NCI-H1105 treated with DMSO at 0.1 percent for 48 hours (cell line): ENCODE data around the gene CLIP2.
"Not testable (repeated sequence)": the region's sequence is repeated elsewhere in the genome, so short reads cannot be mapped to it uniquely, and the experiment has no call there.

Source experiments
- DNase-seq: peaks from one replicate; lab custom pipeline; 2025; lab: John Stamatoyannopoulos, UW

The CLIP2 gene

DNA sequence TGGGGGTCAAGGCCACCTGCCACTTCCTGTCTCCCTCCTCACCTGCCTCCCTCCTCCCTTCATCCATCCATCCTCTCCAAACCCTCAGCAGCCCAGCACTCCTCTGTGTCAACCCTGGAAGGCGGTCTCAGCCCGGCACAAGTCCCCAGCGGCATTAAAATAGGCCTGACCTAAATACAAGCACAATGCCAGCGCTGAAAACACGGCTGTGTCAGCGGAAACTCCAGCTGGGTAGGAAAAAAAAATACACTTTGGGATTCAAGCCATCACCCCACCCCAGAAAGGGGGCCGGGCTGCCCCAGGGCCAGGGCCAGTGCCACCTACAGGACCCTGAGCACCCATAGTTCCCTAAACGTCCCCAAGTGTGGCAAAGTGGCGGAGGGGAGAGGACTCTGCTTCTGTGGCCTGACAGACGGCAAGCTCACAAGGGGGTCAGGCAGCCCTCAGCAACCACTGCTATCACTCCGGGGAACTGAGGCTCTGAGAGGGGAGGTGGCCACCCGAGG is 141.8 kb downstream of the CLIP2 start:
- DNase-seq, result no peak

DNA sequence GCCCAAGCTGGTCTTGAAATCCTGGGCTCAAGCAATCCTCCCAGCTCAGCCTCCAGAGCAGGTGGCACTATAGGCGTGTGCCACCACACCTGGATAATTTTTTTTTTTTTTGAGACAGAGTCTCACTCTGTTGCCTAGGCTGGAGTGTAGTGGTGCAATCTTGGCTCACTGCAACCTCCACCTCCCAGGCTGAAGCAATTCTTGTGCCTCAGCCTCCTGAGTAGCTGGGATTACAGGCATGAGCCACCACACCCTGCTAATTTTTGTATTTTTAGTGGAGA is 148.0 kb downstream of the CLIP2 start:
- DNase-seq, result not testable (repeated sequence)

DNA sequence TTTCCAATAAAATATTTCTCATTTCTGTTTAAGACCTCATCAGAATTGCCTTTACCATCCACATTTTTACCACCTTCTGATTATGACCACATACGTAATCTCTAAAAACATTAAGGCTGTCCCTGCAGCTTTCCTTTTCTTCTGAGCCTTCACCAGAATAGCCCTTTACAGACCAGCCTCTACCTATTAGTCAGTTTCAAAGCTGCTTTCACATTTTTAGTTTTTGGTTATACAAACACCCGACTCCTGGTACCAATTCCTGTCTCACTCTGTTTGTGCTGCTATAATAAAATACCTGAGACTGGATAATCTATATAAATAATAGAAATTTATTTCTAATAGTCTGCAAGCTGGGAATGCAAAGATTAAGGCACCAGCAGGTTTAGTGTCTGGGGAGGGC is 149.1 kb downstream of the CLIP2 start:
- no peak for DNase-seq

DNA sequence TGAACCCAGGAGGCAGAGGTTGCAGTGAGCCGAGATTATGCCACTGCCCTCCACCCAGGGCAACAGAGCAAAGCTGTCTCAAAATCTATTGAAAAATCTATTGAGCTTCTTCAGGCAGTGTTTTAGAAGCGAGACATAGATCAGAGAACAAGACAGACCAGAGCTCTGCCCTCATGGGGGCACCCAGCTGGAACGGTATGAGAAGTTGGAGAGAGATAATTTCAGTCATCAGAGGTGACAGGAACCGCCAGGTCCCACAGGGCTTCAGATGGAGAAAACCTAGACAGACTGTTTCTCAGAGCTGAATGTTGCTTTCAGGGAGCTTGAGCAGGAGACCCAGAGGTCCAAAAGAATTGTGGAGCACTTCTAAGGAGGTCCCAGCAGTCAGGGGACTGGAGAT is 150.3 kb downstream of the CLIP2 start:
- no peak for DNase-seq

DNA sequence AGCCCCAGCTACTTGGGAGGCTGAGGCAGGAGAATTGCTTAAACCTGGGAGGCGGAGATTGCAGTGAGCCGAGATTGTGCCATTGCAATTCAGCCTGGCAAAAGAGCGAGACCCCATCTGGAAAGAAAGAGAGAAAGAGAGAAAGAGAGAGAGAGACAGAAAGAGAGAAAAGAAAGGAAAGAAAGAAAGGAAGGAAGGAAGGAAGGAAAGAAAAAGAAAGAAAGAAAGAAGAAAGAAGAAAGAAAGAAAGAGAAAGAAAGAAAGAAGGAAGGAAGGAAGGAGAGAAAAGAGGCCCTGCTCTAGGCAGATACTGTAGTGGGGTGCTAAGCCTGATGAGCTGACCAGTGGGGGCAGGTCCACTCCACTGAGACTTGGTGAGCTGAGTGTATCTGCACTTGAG is 150.9 kb downstream of the CLIP2 start:
- not testable (repeated sequence) for DNase-seq

DNA sequence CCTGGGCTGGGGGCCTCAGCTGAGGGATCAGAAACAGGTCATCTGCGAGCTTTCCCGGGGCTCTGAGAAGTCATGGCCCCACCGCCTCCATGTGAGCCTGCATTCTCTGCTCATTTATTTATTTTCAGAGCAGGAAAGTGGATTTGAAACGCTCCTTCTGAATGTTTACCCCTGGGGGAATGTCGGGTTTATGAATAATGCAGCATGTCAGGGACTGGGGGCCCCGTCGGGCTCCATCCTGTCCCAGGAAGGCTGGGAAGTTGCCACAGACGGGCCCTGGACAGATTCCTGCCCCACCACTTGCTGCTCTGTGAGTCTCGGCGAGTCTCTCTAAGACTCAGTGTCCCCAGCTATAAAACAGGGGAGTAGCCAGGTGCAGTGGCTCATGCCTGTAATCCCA is 152.6 kb downstream of the CLIP2 start:
- DNase-seq, result no peak

DNA sequence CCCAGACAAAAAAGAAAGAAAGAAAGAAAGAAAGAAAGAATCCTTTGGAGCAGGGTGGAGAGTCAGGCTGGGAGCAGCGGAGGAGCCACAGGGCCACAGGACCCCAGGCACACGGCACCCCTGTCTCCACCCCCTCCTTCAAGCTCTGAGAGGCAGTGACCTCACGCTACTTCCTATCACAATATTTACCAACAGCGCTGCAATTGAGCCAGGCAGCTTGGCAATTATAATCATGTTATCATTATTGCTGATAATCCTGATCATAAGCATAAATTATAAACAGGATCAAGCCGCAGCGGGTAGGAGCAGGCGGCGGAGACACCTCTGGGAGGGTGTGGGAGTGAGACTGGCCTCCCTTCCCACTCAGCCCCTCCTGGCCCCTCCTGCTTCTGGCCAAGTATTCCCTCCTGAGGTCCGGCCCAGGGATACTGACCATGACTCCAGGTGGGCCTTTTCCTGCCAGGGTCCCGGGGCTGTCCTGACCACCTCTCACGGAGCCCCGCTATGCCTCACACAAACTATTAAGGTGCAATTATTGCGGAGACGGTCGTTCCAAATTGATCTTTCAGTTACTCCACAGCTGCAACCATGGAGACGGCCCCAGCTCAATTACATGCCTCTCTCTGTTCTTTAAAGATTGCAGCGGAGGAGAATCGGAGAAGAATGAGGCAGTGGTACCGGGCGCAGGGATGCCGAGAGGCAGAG is 154.5 kb downstream of the CLIP2 start:
- no peak for DNase-seq

DNA sequence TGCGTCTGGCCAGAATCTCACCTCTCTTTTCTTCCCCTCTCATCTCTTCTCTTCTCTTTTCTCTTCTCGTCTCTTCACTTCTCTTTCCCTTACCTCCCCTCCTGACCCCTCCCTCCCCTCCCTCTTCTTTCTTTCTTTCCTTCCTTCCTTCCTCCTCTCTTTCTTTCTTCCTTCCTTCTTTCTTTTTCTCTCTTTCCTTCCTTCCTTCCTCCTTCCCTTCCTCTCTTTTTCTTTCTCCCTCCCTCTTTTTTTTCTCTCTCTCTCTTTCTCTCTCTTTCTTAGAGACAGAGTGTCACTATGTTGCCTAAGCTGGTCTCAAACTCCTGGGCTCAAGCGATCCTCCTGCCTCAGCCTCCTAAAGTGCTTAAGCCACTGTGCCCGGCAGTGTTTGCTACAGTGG is 159.9 kb downstream of the CLIP2 start:
- DNase-seq, result no peak

DNA sequence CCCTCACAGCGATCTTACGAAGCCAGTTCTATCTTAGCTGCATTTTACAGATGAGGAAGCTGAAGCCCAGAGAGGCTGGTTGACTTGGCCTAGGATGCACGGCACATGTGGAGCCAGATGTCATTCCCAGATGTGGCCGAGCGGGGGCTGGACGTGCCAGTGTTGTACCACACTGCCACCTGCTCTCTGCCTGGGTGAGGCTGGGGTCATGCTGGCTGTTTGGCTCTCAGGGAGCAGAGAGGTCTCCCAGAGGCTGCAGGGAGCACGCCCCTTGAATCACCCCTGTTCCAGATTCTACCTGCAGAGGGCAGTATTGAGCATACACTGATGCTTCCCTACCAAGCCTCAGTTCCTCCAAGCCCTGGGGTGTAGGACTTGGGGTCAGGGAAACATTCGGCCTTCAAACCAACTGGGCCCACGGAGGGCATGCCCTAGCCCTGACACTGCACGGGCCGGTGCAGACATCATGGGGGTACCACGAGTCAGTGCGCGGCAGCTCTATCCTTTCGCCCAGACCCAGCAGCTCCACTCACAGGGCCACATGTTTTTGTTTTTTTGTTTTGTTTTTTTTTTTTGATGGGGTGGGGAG is 160.7 kb downstream of the CLIP2 start:
- DNase-seq, result no peak

DNA sequence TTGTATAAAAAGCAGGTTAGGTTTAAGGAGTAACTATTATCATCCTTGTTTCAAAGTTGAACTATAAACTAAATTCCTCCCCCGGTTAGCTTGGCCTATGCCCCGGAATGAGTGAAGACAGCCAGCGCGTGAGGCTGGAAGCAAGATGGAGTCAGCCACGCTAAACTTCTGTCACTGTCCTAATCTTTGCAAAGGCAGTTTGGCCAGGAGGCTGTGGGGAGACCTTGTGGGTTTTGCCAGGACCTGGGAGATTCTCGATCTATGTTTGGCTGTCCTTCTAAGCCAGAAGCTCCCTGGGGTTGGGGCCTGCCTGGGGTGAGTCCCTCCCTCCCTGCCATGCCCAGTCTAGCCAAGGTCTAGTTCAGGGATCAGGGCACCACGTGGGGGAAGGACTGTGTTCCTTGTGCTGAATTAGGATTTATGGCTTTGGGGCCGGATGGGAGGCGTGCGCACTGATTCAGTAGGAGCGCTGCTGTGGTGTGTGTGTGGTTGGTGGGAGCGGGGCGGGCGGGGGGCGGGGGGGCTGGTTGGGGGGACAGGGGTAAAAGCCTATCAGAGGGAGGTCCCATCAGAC is 163.6 kb downstream of the CLIP2 start:
- DNase-seq, result no peak

DNA sequence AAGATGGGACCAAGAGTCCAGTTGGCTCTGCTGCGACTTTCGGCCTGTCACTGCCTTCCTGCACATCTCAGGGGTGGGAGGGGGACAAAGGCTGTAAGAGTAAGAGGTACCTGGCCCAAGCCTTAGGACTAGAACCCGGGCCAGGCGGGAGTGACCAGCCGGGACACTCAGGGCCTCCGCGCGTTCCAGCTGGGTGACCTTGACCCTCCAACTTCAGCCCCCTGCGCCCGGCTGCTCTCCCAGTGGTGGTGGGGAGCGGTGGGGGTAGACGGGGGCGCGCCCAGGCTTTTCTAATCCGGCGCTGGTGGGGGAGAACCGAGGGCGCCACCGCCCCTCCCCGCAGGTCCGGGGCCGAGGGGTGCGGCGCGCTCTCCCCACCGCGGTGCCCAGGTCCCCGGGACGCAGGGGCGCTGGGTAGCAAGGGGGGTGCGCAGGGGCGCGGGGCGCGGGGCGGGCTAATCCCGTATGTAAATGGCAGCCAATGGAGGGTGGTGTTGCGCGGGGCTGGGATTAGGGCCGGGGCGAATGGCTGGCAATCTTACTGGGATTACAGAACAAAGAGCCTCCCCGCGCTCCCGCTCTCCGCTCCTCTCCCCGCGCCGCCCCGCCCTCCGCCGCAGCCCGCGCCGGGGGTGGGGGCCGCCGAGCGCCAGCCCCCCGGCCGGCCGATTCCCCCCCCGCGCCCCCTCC is 164.3 kb downstream of the CLIP2 start, which contains the start of gene GTF2IRD1:
Gene GTF2IRD1, plus strand, starts transcription at position 585 of the 690 bp plus-strand sequence. CDS start 54,175 bp downstream, outside the sequence.
- DNase-seq, result peak; percentile 73

DNA sequence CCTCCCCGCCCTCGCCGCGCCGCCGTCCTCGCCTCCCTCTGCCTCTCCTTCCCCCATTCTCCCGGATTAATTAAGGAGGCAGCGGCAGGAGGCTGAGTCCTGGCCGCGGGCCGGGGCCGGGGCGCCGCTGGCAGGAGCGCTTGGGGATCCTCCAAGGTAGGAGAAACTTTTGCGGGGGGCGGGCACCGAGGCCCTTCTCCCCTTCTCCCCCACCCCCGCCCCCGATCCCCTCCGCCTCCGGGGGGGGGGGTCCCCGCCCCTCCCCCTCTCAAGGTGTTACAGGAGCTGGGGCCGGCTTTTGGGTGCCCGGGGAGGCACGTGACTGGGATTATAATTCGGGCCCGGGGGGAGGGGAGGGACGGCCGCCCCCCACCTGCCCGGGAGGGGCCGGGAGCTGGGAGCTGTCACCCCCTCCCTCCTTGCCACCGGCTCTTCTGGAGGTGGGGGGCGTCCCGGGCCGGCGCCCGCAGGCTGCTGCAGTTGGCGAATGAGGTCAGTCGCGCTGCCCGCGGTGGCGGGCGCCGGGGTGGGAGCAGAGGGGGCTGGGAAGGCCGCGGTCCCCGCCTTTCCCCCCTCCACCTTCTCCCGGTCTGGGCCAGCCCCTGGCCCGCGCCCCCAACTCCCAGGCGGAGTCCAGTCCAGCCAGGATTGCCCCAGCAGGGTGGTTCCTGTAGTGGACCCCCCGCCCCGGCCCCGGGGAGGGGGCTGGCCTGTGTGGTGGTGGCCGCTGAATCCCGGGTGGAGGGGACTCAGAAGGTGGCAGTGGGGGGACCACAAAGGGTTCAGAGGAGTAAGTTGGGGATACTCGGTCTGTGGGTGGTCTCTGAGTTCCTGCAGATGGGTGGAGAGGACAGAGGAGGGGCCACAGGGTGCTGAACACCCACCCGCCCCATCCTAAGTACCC is 165.1 kb downstream of the CLIP2 start:
- no peak for DNase-seq

DNA sequence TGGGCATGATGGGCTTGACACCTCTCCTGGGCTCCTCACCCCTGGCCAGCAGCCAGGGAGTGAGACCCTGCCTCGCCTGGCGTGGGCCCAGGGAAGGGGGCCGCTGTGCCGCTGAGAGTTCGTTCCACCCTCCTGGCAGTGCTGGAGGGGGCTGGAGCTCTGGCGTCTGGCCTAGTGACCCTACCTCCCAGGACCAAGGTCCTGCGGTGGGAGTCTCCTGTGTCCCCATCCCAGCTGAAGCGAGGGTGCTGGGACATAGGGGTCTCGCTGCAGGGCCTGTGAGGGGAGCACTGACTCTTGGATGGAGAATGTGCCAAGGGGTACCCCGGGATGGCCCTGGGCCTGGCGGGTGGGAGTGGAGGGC is 165.7 kb downstream of the CLIP2 start:
- no peak for DNase-seq

DNA sequence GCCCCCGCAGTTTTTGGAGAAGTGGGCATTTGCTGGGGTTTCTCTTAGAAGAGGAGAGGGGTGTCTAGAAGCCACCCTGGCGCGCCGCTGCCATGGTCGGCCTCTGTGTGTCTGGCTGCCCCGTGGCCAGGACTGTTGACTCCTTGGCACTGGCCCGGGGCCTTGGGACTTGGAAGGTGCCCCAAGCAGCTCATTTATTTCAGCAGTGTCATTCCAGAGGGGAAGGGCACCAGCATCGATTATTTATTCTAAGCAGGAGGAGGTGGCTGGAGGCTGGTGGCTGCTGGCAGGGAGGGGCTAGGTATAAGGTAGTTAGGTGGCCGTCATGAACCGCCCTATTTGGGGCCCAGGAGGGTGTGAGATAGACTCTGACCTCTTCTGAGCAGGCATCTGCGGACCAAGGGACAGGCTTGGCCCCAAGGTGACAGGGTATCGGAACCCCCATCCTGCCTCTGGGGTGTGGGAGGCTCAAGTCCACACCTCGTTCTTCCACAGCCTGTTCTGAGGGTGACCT is 166.1 kb downstream of the CLIP2 start:
- no peak for DNase-seq
